ENCODE results near the gene AQP11. TPM values are rescaled to one million over a fixed set of nuclear protein-coding genes. Genes with fewer than 3 reads are reported as not detected.
"Not testable (repeated sequence)": the region's sequence is repeated elsewhere in the genome, so short reads cannot be mapped to it uniquely, and the experiment has no call there.

AQP11 gene
- total RNA-seq, 1 donor from 2014 or later = 1.6 TPM

DNA sequence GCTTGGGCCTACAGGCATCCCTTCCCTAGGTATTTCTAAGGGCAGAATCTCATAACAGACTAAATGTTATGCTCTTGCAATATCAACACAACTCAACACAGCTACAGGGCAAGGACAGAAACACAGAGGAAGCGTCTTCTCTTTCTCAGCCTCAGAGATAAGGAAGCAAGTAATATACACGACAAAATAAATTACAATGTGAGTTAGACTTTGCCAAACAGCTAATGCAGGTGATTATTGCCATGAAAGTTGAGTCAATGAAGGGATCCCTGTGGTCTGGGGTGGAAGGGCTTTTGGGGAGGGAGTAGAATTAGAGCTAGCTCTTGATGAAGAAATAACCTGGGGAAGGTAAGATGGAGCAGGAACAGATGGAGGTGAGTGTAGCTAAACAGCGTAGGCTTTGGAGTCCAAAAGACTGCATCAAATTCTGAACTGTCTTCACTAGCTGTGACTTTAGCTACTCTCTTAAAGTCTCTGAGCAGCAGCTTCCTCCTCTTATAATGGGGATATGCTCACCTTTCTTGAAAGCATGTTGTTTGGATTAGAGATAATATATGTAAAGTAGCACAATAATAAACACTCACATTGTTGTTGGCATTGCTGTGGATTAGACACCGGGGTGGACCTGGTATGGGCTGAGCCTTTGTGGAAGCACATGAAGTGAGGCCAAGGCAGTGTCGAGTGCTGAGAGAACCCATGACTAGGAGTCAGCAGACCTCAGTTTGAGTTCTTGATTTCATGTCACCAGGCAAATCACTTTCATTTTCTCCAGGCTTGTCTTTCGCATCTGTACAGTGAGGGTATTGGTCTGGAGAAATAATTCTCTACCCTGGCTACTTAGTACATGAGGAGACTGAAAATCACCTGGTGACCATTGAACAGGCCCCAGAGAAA is 41.0 kb upstream of the AQP11 start:
- no peak for DNase-seq (ENCODE audit: low spot score)
- Mint-ChIP-seq H3K9me3 (ENCODE audit: low read depth) (no peaks in the 10 kb centered on the region), H3K4me1 (ENCODE audit: low read depth) (peaks cover 8% of the 10 kb centered on the region), H3K36me3 (ENCODE audit: low read depth) (no peaks in the 10 kb centered on the region), H3K27ac (ENCODE audit: unreplicated experiment) (no peak overlapping the region), H3K27me3 (ENCODE audit: low read depth) (no peaks in the 10 kb centered on the region), H3K4me3 (ENCODE audit: unreplicated experiment) (no peak overlapping the region)
- peak; percentile 66 for TF ChIP-seq CTCF (IDR thresholded peaks at IDR 0.05)

DNA sequence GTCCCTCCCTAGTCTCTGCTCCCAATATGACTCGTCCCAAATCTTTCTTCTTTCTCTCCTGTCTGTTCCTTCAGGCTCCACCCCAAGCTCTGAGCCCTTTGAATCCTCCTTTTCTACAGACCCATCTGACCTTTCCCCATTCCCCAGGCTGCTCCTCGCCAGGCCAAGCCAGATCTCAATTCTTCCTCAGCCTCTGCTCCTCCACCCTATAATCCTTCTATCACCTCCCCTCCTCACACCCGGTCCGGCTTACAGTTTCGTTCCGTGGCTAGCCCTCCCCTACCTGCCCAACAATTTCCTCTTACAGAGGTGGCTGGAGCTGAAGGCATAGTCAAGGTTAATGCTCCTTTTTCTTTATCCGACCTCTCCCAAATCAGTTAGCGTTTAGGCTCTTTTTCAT is 38.3 kb upstream of the AQP11 start:
- H3K9me3 Mint-ChIP-seq (ENCODE audit: low read depth); H3K4me3 Mint-ChIP-seq (ENCODE audit: unreplicated experiment); H3K4me1 Mint-ChIP-seq (ENCODE audit: low read depth); DNase-seq (ENCODE audit: low spot score); H3K27ac Mint-ChIP-seq (ENCODE audit: unreplicated experiment); H3K36me3 Mint-ChIP-seq (ENCODE audit: low read depth); H3K27me3 Mint-ChIP-seq (ENCODE audit: low read depth): not testable (repeated sequence)

GRCh38 chr11:77557553-77557952 is 32.2 kb upstream of the AQP11 start:
- DNase-seq (ENCODE audit: low spot score) = no peak
- TF ChIP-seq CTCF (IDR thresholded peaks at IDR 0.05) = peak; percentile 53
- Mint-ChIP-seq H3K27me3 (ENCODE audit: low read depth) (no peaks in the 10 kb centered on the region), H3K4me3 (ENCODE audit: unreplicated experiment) (no peak overlapping the region), H3K27ac (ENCODE audit: unreplicated experiment) (no peak overlapping the region), H3K9me3 (ENCODE audit: low read depth) (peaks cover 4% of the 10 kb centered on the region), H3K36me3 (ENCODE audit: low read depth) (no peaks in the 10 kb centered on the region), H3K4me1 (ENCODE audit: low read depth) (peaks cover 9% of the 10 kb centered on the region)

- H3K4me1 Mint-ChIP-seq (ENCODE audit: low read depth) = peaks cover 9% of the 10 kb centered on the region
- peaks cover 8% of the 10 kb centered on the region for H3K9me3 Mint-ChIP-seq (ENCODE audit: low read depth)
- no peak overlapping the region for H3K4me3 Mint-ChIP-seq (ENCODE audit: unreplicated experiment)
These were observed 31.4 kb upstream of the AQP11 start for GRCh38 chr11:77558380-77558779.

GRCh38 chr11:77559686-77560401 is 29.9 kb upstream of the AQP11 start:
- Mint-ChIP-seq H3K36me3 (ENCODE audit: low read depth) (no peaks in the 10 kb centered on the region), H3K4me3 (ENCODE audit: unreplicated experiment) (no peak overlapping the region), H3K27ac (ENCODE audit: unreplicated experiment) (no peak overlapping the region), H3K4me1 (ENCODE audit: low read depth) (peaks cover 9% of the 10 kb centered on the region), H3K9me3 (ENCODE audit: low read depth) (peaks cover 8% of the 10 kb centered on the region), H3K27me3 (ENCODE audit: low read depth) (no peaks in the 10 kb centered on the region)
- no peak for DNase-seq (ENCODE audit: low spot score)
- TF ChIP-seq CTCF (IDR thresholded peaks at IDR 0.05) = no peak

More at GRCh38 chr11:77558380-77558779, 31.4 kb upstream of the AQP11 start:
- no peak overlapping the region for H3K27ac Mint-ChIP-seq (ENCODE audit: unreplicated experiment)
- H3K27me3 Mint-ChIP-seq (ENCODE audit: low read depth) = no peaks in the 10 kb centered on the region
- no peak for DNase-seq (ENCODE audit: low spot score)
- no peak for TF ChIP-seq CTCF (IDR thresholded peaks at IDR 0.05)
- no peaks in the 10 kb centered on the region for H3K36me3 Mint-ChIP-seq (ENCODE audit: low read depth)

Data from chondrocyte (in vitro differentiated cells).